ENCODE measurements around the gene FNIP1.

GRCh38 chr5:131609774-131610173 lies 187.0 kb downstream of the FNIP1 start:
- TF ChIP-seq CTCF (IDR thresholded peaks at IDR 0.05) (no peak), EZH2 (IDR thresholded peaks at IDR 0.05; ENCODE audit: borderline replicate concordance, insufficient read depth, low read depth, low read length, poor library complexity, severe bottlenecking) (no peak)
